PC-3 (cell line): ENCODE measurements around the gene C5orf22.

ENCODE experiments used
- EZH2 ChIP-seq: fragments of 300-600 bp; sonication (generic); IDR thresholded peaks from one replicate; pipeline ENCODE4 v1.6.1; 2017; ENCODE audit warnings: antibody characterized with exemption, mild to moderate bottlenecking, low read length; ENCODE audit not compliant: unreplicated experiment
- TF ChIP-seq, protein P1 (sequence below): fragments of 300-600 bp; sonication (generic); conservative IDR thresholded peaks from 2 replicates; pipeline ENCODE4 v1.5.1; 2017; ENCODE audit warnings: antibody characterized with exemption, low read depth, mild to moderate bottlenecking, low read length

DNA sequence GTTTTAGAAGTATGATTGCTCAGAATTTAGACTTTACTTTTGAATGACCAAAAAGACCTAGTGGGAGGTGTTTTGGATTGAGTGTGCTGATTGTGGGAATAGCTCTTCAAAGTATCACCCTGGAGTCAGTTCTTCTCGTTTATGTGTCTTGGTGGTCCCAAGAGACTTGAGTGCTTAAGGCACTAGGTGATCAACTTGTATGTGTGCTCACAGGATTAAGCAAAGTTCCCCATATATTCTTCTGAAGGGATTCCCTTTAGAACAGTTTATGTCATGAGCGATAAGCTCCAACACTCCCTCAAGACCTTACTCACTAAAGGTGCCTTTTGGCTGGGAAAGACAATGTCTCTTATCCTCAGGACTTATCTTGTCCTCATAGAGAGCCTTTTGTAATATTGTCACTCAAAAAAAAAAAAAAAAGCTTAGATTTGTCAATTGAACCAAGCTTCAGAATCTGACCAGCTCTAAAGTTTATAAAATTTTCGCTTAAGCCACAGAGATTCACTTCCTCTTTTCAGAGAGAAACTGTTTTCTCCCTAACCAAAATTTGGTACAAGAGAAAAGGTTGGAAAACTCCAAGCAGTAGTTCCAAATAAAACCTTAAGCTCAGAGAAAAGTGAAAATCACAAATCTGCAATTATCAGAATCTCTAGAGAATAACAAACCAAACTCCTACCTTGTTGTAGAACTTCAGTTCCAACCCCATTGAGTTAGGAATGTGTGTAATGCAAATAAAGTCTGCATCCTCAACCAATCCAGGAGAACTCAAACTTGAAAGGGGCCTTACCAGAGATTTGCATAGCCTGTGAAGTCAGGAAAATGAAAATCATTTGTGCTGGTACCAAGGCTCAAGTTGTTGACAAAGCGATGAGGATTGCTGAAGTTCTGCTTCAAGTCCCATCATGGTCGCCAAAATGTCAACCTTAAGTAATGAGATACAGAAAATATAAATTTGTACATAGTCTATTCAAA is 66.8 kb downstream of the C5orf22 start:
- TF ChIP-seq, protein P1, sequence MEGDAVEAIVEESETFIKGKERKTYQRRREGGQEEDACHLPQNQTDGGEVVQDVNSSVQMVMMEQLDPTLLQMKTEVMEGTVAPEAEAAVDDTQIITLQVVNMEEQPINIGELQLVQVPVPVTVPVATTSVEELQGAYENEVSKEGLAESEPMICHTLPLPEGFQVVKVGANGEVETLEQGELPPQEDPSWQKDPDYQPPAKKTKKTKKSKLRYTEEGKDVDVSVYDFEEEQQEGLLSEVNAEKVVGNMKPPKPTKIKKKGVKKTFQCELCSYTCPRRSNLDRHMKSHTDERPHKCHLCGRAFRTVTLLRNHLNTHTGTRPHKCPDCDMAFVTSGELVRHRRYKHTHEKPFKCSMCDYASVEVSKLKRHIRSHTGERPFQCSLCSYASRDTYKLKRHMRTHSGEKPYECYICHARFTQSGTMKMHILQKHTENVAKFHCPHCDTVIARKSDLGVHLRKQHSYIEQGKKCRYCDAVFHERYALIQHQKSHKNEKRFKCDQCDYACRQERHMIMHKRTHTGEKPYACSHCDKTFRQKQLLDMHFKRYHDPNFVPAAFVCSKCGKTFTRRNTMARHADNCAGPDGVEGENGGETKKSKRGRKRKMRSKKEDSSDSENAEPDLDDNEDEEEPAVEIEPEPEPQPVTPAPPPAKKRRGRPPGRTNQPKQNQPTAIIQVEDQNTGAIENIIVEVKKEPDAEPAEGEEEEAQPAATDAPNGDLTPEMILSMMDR, result no peak
- no peak for TF ChIP-seq EZH2
